ENCODE measurements around the gene UBE2U.

Gene UBE2U

GRCh38 chr1:64296459-64296858 lies 93.0 kb downstream of the UBE2U start:
- no peak for DNase-seq

GRCh38 chr1:64302194-64302593 lies 98.8 kb downstream of the UBE2U start:
- no peak for DNase-seq

- DNase-seq: no peak
These were observed 99.5 kb downstream of the UBE2U start for GRCh38 chr1:64302971-64303370.

- no peak for DNase-seq
These were observed 101.4 kb downstream of the UBE2U start for GRCh38 chr1:64304823-64305222.

GRCh38 chr1:64308866-64309265 lies 105.4 kb downstream of the UBE2U start:
- no peak for DNase-seq

- no peak for DNase-seq
These were observed 106.0 kb downstream of the UBE2U start for GRCh38 chr1:64309431-64309831.

- no peak for DNase-seq
These were observed 107.3 kb downstream of the UBE2U start for GRCh38 chr1:64310760-64311159.

- DNase-seq: no peak
These were observed 109.0 kb downstream of the UBE2U start for GRCh38 chr1:64312431-64312830.

- no peak for DNase-seq
These were observed 112.0 kb downstream of the UBE2U start for GRCh38 chr1:64315402-64315801.
